Adrenal gland (tissue), 5 donors: ENCODE measurements around the gene ANKRD7.
"Not testable (repeated sequence)": the region's sequence is repeated elsewhere in the genome, so short reads cannot be mapped to it uniquely, and the experiment has no call there.

Experiments used
- CTCF ChIP-seq, 6 experiments: fragments of 450-650 bp in 4 of 6; fragments of 200-600 bp in 2 of 6; sonication (generic) in 1 of 6; IDR thresholded peaks; 1 replicate in 5 of 6; 2 replicates in 1 of 6; pipeline versions ENCODE4 v1.5.1 to v1.8.0; 2016 to 2021; ENCODE audit warnings: antibody characterized with exemption in 6 of 6, mild to moderate bottlenecking in 2 of 6, moderate library complexity in 1 of 6
- POLR2A ChIP-seq, 2 donors: fragments of 450-650 bp; IDR thresholded peaks; one replicate each; pipeline ENCODE4 v1.6.1; 2017; ENCODE audit warnings: antibody characterized with exemption in 2 of 2, mild to moderate bottlenecking in 2 of 2, moderate library complexity in 1 of 2
- donor health status: DM: no; HTN: no; CAD: no.

- TF ChIP-seq CTCF, POLR2A (IDR thresholded peaks at IDR 0.05): not testable (repeated sequence)
These were observed 15.8 kb downstream of the ANKRD7 start for GRCh38 chr7:118240320-118240719.
